Globus pallidus (tissue), 1 donor: ENCODE data around the gene FMR1.

Experiments
- DNase-seq: peaks from one replicate; pipeline ENCODE4 v3.0.0-alpha.2; 2015; ENCODE audit warnings: low spot score

Gene FMR1

GRCh38 chrX:147916375-147916968 lies 4.8 kb downstream of the FMR1 start:
- no peak for DNase-seq

GRCh38 chrX:147917700-147918695 lies 6.3 kb downstream of the FMR1 start:
- DNase-seq = no peak

GRCh38 chrX:147920161-147920666 lies 8.5 kb downstream of the FMR1 start:
- peak; percentile 17 for DNase-seq

GRCh38 chrX:147923605-147924004 lies 11.9 kb downstream of the FMR1 start:
- DNase-seq = no peak

GRCh38 chrX:147927256-147927655 lies 15.5 kb downstream of the FMR1 start:
- no peak for DNase-seq

- DNase-seq = no peak
Observed at GRCh38 chrX:147933815-147934214, 22.1 kb downstream of the FMR1 start.

- no peak for DNase-seq
Observed at GRCh38 chrX:147935156-147935758, 23.5 kb downstream of the FMR1 start.

GRCh38 chrX:147945286-147945685 lies 33.6 kb downstream of the FMR1 start:
- DNase-seq = no peak

- DNase-seq = no peak
Observed at GRCh38 chrX:147948531-147948930, 36.8 kb downstream of the FMR1 start.

- DNase-seq = no peak
Observed at GRCh38 chrX:147950352-147950751, 38.6 kb downstream of the FMR1 start.

- no peak for DNase-seq
Observed at GRCh38 chrX:147953976-147954375, 42.3 kb downstream of the FMR1 start.

GRCh38 chrX:147957291-147957690 lies 45.6 kb downstream of the FMR1 start:
- no peak for DNase-seq

GRCh38 chrX:147958291-147958690 lies 46.6 kb downstream of the FMR1 start:
- DNase-seq = no peak

- no peak for DNase-seq
Observed at GRCh38 chrX:147960722-147961121, 49.0 kb downstream of the FMR1 start.

GRCh38 chrX:147962476-147962875 lies 50.8 kb downstream of the FMR1 start:
- no peak for DNase-seq

GRCh38 chrX:147978931-147979330 lies 67.2 kb downstream of the FMR1 start:
- DNase-seq = no peak

- no peak for DNase-seq
Observed at GRCh38 chrX:147981038-147981752, 69.5 kb downstream of the FMR1 start, which contains the start of gene FMR1NB. TSS of gene FMR1NB (plus strand) at chrX:147981337. CDS start at chrX:147981403, 66 bp downstream.
